T-cell (primary cell): Measurements from ENCODE around the gene C6orf58. TPM values are rescaled to one million over a fixed set of nuclear protein-coding genes. Genes with fewer than 3 reads are reported as not detected.
"Not testable (repeated sequence)": the region's sequence is repeated elsewhere in the genome, so short reads cannot be mapped to it uniquely, and the experiment has no call there.

Experiments used
- ATAC-seq, 4 experiments: fragments of 200-7000 bp in 3 of 4; fragments of 150-1000 bp in 1 of 4; cut with Tn5 transposase; replicated peaks in 1 of 4; 1 replicate in 3 of 4; 2 replicates in 1 of 4; pipeline ENCODE4 v1.10.0; 2021; ENCODE audit warnings: moderate library complexity in 3 of 4, mild to moderate bottlenecking in 2 of 4, moderate number of reproducible peaks in 1 of 4
- CTCF ChIA-PET, 2 donors: fragments of 300-600 bp; sonication (Branson Sonifier 250); formaldehyde crosslinking; loops; one replicate each; lab custom pipeline; 2022; ENCODE audit warnings: antibody characterized with exemption in 2 of 2; lab: Charles Lee
- POLR2A ChIA-PET, 2 donors: fragments of 300-600 bp; sonication (Branson Sonifier 250); formaldehyde crosslinking; loops; one replicate each; lab custom pipeline; 2022; ENCODE audit warnings: antibody characterized with exemption in 2 of 2; lab: Charles Lee
- DNase-seq, 35 experiments: peaks; one replicate each; pipeline versions ENCODE4 v3.0.0 to v3.0.0-alpha.2; 2013 to 2023
- H3K27ac ChIP-seq: one replicate; pipeline ENCODE4 v1.5.1; 2013; ENCODE audit warnings: low read length
- H3K27me3 ChIP-seq, 2 experiments: replicated peaks in 1 of 2; 1 replicate in 1 of 2; 2 replicates in 1 of 2; pipeline versions ENCODE4 v1.6.1 to v1.7.0; 2013; ENCODE audit warnings: low read length in 1 of 2, mixed read lengths in 1 of 2; ENCODE audit not compliant: control insufficient read depth in 2 of 2, insufficient read depth in 2 of 2; ENCODE audit errors: extremely low read depth in 1 of 2
- H3K36me3 ChIP-seq, 2 donors: 1 replicate in 1 of 2; 2 replicates in 1 of 2; pipeline versions ENCODE4 v1.6.1 to v1.7.0; 2013; ENCODE audit warnings: low read length in 1 of 2; ENCODE audit not compliant: control insufficient read depth in 2 of 2, insufficient read depth in 1 of 2; ENCODE audit errors: extremely low read depth in 1 of 2
- H3K4me1 ChIP-seq, 2 experiments: 1 replicate in 1 of 2; 2 replicates in 1 of 2; pipeline versions ENCODE4 v1.6.1 to v1.7.0; 2013; ENCODE audit warnings: low read length in 2 of 2, mixed read lengths in 1 of 2; ENCODE audit not compliant: insufficient read depth in 2 of 2, control insufficient read depth in 1 of 2; ENCODE audit errors: extremely low read depth in 1 of 2
- H3K4me3 ChIP-seq, 2 donors: 1 replicate in 1 of 2; 2 replicates in 1 of 2; pipeline versions ENCODE4 v1.5.1 to v1.7.0; 2013; ENCODE audit warnings: mild to moderate bottlenecking in 2 of 2, low read length in 1 of 2, moderate library complexity in 1 of 2; ENCODE audit not compliant: control insufficient read depth in 1 of 2; ENCODE audit errors: extremely low read depth in 1 of 2
- H3K9me3 ChIP-seq: 2 replicates; pipeline ENCODE4 v1.7.0; 2013
- H3K27ac Mint-ChIP-seq, 2 donors: one replicate each; pipeline ENCODE4 v1.8.0; 2020 to 2021; ENCODE audit warnings: mild to moderate bottlenecking in 2 of 2, mixed read lengths in 2 of 2
- H3K27me3 Mint-ChIP-seq, 2 donors: one replicate each; pipeline ENCODE4 v1.8.0; 2021 to 2022; ENCODE audit warnings: mixed read lengths in 2 of 2
- H3K36me3 Mint-ChIP-seq: one replicate; pipeline ENCODE4 v1.8.0; 2021; ENCODE audit warnings: mixed read lengths
- H3K4me1 Mint-ChIP-seq, 3 donors: one replicate each; pipeline ENCODE4 v1.8.0; 2020 to 2022; ENCODE audit warnings: mixed read lengths in 3 of 3, mild to moderate bottlenecking in 1 of 3
- H3K4me3 Mint-ChIP-seq, 3 donors: one replicate each; pipeline ENCODE4 v1.8.0; 2020 to 2022; ENCODE audit warnings: mild to moderate bottlenecking in 3 of 3, mixed read lengths in 3 of 3, moderate library complexity in 3 of 3
- H3K9me3 Mint-ChIP-seq, 3 donors: one replicate each; pipeline ENCODE4 v1.8.0; 2020 to 2022; ENCODE audit warnings: mixed read lengths in 3 of 3
- WGBS: methylation state at CpG from one replicate; pipeline ENCODE4 v1.1.5; 2013; ENCODE audit warnings: missing lambda C conversion rate; ENCODE audit not compliant: insufficient coverage; 5-methylcytosine and 5-hydroxymethylcytosine counted together
- total RNA-seq, 35 experiments: library from RNA in 6 of 35; stranded (reverse) in 6 of 35; fragments of 120-200 nt in 1 of 35; gene quantifications; one replicate each; pipeline versions ENCODE4 v1.2.1 to v1.2.4 and lab custom pipeline; 2013 to 2026

C6orf58 gene
- total RNA-seq, 5 donors from 2014 or later (not counting 1 experiment from before 2014, with no cell fraction given) = not detected

DNA sequence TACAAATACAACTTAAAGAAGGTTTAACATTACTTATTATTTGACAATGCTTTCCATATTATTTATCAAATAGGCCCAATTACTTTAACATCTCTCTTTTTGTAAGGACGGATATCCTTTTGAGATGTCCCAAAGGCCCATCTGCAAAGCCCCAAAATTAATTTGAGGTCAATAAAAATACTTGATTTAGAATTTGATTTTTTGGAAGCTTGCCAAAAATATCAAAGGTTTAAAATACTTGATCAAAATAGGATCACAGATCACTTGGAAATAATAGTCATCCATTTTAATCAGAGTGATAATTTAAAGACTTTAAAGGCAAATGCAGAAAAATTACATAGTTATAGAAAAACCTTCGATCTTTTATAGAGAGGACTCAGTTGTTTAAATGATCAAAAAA lies 8.1 kb downstream of the C6orf58 start:
- no peak for ATAC-seq
- no peaks in the 10 kb centered on the region for H3K4me1 Mint-ChIP-seq
- no peaks in the 10 kb centered on the region for H3K9me3 Mint-ChIP-seq
- Histone ChIP-seq H3K27me3 (no peaks in the 10 kb centered on the region), H3K9me3 (no peaks in the 10 kb centered on the region), H3K36me3 (no peaks in the 10 kb centered on the region), H3K27ac (no peak overlapping the region), H3K4me3 (no peak overlapping the region), H3K4me1 (no peaks in the 10 kb centered on the region)
- no peak overlapping the region for H3K4me3 Mint-ChIP-seq
- ChIA-PET POLR2A (interaction anchor here in 1 of 2 donors (0.6 kb wide), 1 partner anchor 530 kb away, joined by 4 read pairs; no protein-coding TSS in a partner anchor), CTCF (no interaction called here)
- WGBS = no CpG with 5 or more reads among the region's 2 CpGs
- peaks cover 0 to 1% of the 10 kb centered on the region in 2 donors for H3K27me3 Mint-ChIP-seq
- no peak overlapping the region for H3K27ac Mint-ChIP-seq
- no peak for DNase-seq
- H3K36me3 Mint-ChIP-seq = no peaks in the 10 kb centered on the region

DNA sequence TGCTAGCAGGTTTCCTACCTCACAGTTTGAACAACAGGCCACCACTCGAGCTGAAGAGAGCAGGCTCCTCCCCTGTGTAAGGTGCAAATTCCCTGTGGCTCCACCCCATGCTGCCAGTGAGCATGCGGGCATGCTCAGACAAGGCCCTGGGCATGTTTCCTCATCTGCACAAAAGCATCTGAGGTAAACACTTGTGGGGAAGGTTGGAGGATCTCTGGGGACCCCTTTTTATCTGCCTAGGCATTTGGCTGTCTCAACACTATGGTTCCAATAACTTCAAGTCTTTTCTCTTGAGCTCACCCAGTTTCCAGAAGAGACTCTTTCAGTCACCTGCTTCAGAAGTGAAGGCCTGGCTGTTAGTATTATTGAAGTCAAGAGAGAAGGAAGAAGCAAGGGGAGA lies 9.4 kb downstream of the C6orf58 start:
- POLR2A ChIA-PET = no interaction called here
- no peak overlapping the region for H3K27ac ChIP-seq
- Mint-ChIP-seq H3K36me3 (no peaks in the 10 kb centered on the region), H3K4me1 (no peaks in the 10 kb centered on the region), H3K27me3 (no peaks in the 10 kb centered on the region), H3K9me3 (no peaks in the 10 kb centered on the region), H3K27ac (no peak overlapping the region), H3K4me3 (no peak overlapping the region)
- no peaks in the 10 kb centered on the region for H3K36me3 ChIP-seq
- DNase-seq (no peak), ATAC-seq (no peak)
- no peak overlapping the region for H3K4me3 ChIP-seq
- H3K4me1 ChIP-seq = no peaks in the 10 kb centered on the region
- CTCF ChIA-PET = no interaction called here
- H3K27me3 ChIP-seq = no peaks in the 10 kb centered on the region
- no peaks in the 10 kb centered on the region for H3K9me3 ChIP-seq
- WGBS = 0% methylated on average over 1 of the region's 2 CpGs

DNA sequence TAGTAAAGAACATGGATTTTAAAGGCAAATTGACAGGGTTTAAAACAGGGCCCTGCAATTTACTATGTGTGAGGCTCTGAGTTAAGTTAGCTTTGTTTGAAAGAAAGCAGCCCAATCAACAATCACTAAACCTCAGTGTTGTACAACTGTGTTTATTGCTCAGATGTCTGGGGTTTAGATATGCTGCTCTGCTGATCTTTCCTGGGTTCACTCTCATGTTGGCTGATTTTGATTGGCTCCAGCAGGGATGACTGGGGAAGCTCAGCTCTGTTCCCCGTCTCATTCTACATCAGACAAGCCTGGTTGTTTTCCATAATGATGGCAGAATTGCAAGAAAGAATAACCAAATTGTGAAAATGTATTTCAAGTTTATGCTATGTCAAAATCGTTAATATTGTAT lies 10.9 kb downstream of the C6orf58 start:
- H3K27me3 Mint-ChIP-seq = peaks cover 0 to 7% of the 10 kb centered on the region in 2 donors
- POLR2A ChIA-PET = no interaction called here
- 100% methylated on average over 1 of the region's 2 CpGs for WGBS
- Histone ChIP-seq H3K4me3 (no peak overlapping the region), H3K27me3 (no peaks in the 10 kb centered on the region), H3K9me3 (no peaks in the 10 kb centered on the region), H3K4me1 (no peaks in the 10 kb centered on the region), H3K27ac (no peak overlapping the region), H3K36me3 (no peaks in the 10 kb centered on the region)
- H3K9me3 Mint-ChIP-seq = no peaks in the 10 kb centered on the region
- no peaks in the 10 kb centered on the region for H3K36me3 Mint-ChIP-seq
- no peak overlapping the region for H3K4me3 Mint-ChIP-seq
- CTCF ChIA-PET = no interaction called here
- DNase-seq = no peak
- ATAC-seq = no peak
- H3K27ac Mint-ChIP-seq = no peak overlapping the region
- no peaks in the 10 kb centered on the region for H3K4me1 Mint-ChIP-seq

DNA sequence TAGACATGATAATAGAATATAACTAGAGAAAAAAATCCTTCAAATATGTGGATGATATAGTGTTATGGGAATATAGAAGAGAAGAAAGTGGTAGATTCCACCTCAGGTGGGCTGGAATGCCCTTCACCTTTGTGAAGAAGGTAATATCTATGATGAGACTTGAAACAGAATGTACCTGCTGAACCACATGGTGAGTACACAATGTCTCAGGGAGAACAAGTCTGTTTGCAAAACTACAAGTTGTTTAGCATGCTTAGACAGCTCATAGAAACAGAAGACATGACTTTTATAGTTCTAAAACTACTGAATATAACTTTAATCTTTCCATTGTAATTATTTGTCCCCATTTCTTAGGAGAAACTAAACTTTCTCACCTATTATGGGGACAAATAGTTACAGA lies 12.2 kb downstream of the C6orf58 start:
- ATAC-seq = no peak
- H3K9me3 Mint-ChIP-seq = no peaks in the 10 kb centered on the region
- CTCF ChIA-PET = no interaction called here
- Histone ChIP-seq H3K27ac (no peak overlapping the region), H3K27me3 (no peaks in the 10 kb centered on the region), H3K4me3 (no peak overlapping the region), H3K4me1 (no peaks in the 10 kb centered on the region), H3K9me3 (no peaks in the 10 kb centered on the region), H3K36me3 (no peaks in the 10 kb centered on the region)
- no peaks in the 10 kb centered on the region for H3K36me3 Mint-ChIP-seq
- H3K4me3 Mint-ChIP-seq = no peak overlapping the region
- H3K27ac Mint-ChIP-seq = no peak overlapping the region
- H3K27me3 Mint-ChIP-seq = peaks cover 0 to 7% of the 10 kb centered on the region in 2 donors
- H3K4me1 Mint-ChIP-seq = no peaks in the 10 kb centered on the region
- POLR2A ChIA-PET = no interaction called here
- no peak for DNase-seq

DNA sequence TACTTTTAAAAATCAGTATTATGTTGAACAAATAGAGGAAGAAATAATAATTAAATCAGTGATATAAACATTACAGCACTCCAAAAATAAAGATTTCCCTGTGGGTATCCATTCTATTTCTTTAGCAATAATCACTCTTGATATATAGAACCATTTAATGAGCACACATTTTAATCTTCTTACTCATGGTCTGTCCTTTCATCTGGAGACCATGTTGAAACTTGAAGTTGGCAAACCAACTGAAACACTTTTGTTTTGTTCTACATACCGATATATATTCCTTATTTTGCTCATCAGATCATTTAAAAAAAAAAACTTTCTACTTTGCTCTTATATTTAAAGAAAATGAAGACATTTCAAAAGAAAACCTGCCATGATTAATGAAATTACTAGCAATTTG lies 13.4 kb downstream of the C6orf58 start:
- no peaks in the 10 kb centered on the region for H3K36me3 ChIP-seq
- Mint-ChIP-seq H3K4me3 (no peak overlapping the region), H3K36me3 (no peaks in the 10 kb centered on the region), H3K4me1 (no peaks in the 10 kb centered on the region), H3K27me3 (peaks cover 0 to 7% of the 10 kb centered on the region in 2 donors), H3K9me3 (no peaks in the 10 kb centered on the region), H3K27ac (no peak overlapping the region)
- no peaks in the 10 kb centered on the region for H3K9me3 ChIP-seq
- H3K4me1 ChIP-seq = no peaks in the 10 kb centered on the region
- ChIA-PET CTCF (no interaction called here), POLR2A (no interaction called here)
- no peak overlapping the region for H3K4me3 ChIP-seq
- H3K27ac ChIP-seq = no peak overlapping the region
- ATAC-seq = no peak
- H3K27me3 ChIP-seq = no peaks in the 10 kb centered on the region
- DNase-seq = no peak
- no CpG with 5 or more reads among the region's 1 CpG for WGBS

DNA sequence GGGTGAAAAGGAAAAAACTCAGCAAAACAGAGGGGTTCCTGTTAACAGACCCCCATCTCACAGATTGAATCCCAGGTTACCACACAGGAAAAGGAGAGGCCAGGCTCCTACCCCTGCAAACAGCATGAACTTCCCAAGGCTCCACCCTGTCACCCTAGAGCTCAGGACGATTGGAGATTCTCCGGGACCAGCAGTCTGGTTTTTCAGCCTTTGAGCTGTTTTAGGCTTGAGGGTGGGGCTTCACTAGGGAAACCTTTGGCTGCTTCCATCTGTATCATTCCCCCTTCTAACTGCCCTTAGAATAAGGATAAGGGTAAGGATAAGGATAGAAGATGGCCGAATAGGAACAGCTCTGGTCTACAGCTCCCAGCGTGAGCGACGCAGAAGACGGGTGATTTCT lies 16.0 kb downstream of the C6orf58 start:
- Mint-ChIP-seq H3K27me3 (peaks cover 0 to 8% of the 10 kb centered on the region in 2 donors), H3K9me3 (no peaks in the 10 kb centered on the region), H3K27ac (no peak overlapping the region), H3K4me3 (no peak overlapping the region), H3K4me1 (no peaks in the 10 kb centered on the region), H3K36me3 (no peaks in the 10 kb centered on the region)
- no peak for DNase-seq
- H3K27me3 ChIP-seq = no peaks in the 10 kb centered on the region
- no peak overlapping the region for H3K27ac ChIP-seq
- H3K9me3 ChIP-seq = no peaks in the 10 kb centered on the region
- no peaks in the 10 kb centered on the region for H3K4me1 ChIP-seq
- POLR2A ChIA-PET = no interaction called here
- CTCF ChIA-PET = no interaction called here
- no peaks in the 10 kb centered on the region for H3K36me3 ChIP-seq
- WGBS = no CpG with 5 or more reads among the region's 7 CpGs
- no peak for ATAC-seq
- H3K4me3 ChIP-seq = no peak overlapping the region

DNA sequence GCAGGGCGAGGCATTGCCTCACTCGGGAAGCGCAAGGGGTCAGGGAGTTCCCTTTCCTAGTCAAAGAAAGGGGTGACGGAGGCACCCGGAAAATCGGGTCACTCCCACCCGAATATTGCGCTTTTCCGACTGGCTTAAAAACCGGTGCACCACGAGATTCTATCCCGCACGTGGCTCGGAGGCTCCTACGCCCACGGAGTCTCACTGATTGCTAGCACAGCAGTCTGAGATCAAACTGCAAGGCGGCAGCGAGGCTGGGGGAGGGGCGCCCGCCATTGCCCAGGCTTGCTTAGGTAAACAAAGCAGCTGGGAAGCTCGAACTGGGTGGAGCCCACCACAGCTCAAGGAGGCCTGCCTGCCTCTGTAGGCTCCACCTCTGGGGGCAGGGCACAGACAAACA lies 16.5 kb downstream of the C6orf58 start:
- H3K27ac Mint-ChIP-seq, H3K27me3 ChIP-seq: not testable (repeated sequence)
- 93% methylated on average over 8 of the region's 21 CpGs for WGBS

More for the DNA sequence above, 16.5 kb downstream of the C6orf58 start:
- H3K4me1 ChIP-seq, CTCF ChIA-PET, H3K4me1 Mint-ChIP-seq, H3K4me3 ChIP-seq, H3K9me3 ChIP-seq, H3K36me3 ChIP-seq, DNase-seq, ATAC-seq, H3K4me3 Mint-ChIP-seq, H3K9me3 Mint-ChIP-seq, POLR2A ChIA-PET, H3K27me3 Mint-ChIP-seq, H3K36me3 Mint-ChIP-seq, H3K27ac ChIP-seq: not testable (repeated sequence)
